ENCODE results near the gene CYB561D2. TPM values are rescaled to one million over a fixed set of nuclear protein-coding genes. Genes with fewer than 3 reads are reported as not detected.

Gene CYB561D2
- total and polyA plus RNA-seq, 10 of the 15 experiments (the other 5 are each of a cell fraction or from before 2014, with no cell fraction given): 7.6 to 39.2 (median 18.8) TPM

DNA sequence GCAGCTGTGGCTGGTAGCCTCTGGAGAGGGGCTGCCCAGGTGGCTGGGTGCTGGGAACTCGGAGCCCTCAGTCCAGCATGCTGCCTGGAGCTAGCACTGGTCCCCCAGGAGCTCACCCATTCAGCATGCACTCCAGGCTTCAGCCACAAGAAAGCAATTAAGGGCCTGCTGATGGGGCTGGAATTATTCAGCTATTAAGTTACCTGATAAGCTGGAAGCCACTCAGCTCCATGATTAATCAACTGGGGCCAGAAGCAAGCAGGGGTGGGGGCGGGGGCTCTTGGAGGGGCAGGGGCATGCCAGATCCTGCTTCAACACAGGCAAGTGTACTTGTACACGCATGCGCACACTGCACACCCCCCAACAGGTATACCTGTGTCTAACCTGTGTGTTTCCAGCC, 30.7 kb downstream of the CYB561D2 start:
- H4K20me1 ChIP-seq (ENCODE audit: control insufficient read depth, insufficient read depth): no peaks in the 10 kb centered on the region
- in situ Hi-C loops (cut with MboI) (no loop called here), intact Hi-C loops (cut with micrococcal nuclease; ENCODE audit: unreplicated experiment) (no loop called here)
- H3K9me3 ChIP-seq (replicated peaks; ENCODE audit: control insufficient read depth, insufficient read depth, low read length): no peaks in the 10 kb centered on the region
- ATAC-seq (no peak), FAIRE-seq (no peak), DNase-seq (ENCODE audit: low read depth, low spot score) (no peak)
- RAD21 ChIA-PET (ENCODE audit: unreplicated experiment): no interaction called here
- 33% methylated on average over 4 of the region's 4 CpGs for WGBS (ENCODE audit: insufficient coverage, insufficient replicate concordance, low lambda C conversion rate, missing lambda C conversion rate)
- no peak overlapping the region for H3K4me3 ChIP-seq
- H3K79me2 ChIP-seq (ENCODE audit: control insufficient read depth, insufficient read depth, low read length): no peaks in the 10 kb centered on the region
- H3K27me3 ChIP-seq (replicated peaks in 1 of 2; ENCODE audit: control insufficient read depth in 2 of 2, insufficient read depth in 2 of 2, low read length in 1 of 2): no peaks in the 10 kb centered on the region
- SMC1A ChIA-PET (ENCODE audit: uncharacterized antibody, unreplicated experiment): no interaction called here
- POLR2A ChIA-PET: no interaction called here
- H3K9ac ChIP-seq (ENCODE audit: control insufficient read depth, insufficient read depth, low read length): no peak overlapping the region
- no peak overlapping the region for H2AFZ ChIP-seq (ENCODE audit: control insufficient read depth, low read depth, low read length)
- CTCF ChIA-PET: no interaction called here
- no peak for TF ChIP-seq ATF7 (IDR thresholded peaks at IDR 0.05; ENCODE audit: low read depth)
- no peak for TF ChIP-seq TCF12 (IDR thresholded peaks at IDR 0.05; ENCODE audit: low read depth, low read length)
- TF ChIP-seq SIX5 (IDR thresholded peaks at IDR 0.05; ENCODE audit: low read depth, low read length, severe bottlenecking): no peak
- H3K36me3 ChIP-seq (ENCODE audit: control insufficient read depth in 2 of 2, insufficient read depth in 2 of 2, low read length in 1 of 2): no peaks in the 10 kb centered on the region
- no TSS peak for BruUV-seq (replicated peaks)
- no peaks in the 10 kb centered on the region for H3K4me1 ChIP-seq (ENCODE audit: control insufficient read depth, insufficient read depth, low read length)
- no peak overlapping the region for H3K27ac ChIP-seq (ENCODE audit: control insufficient read depth, insufficient read depth)
- H3K4me2 ChIP-seq (ENCODE audit: control insufficient read depth, insufficient read depth): no peak overlapping the region

DNA sequence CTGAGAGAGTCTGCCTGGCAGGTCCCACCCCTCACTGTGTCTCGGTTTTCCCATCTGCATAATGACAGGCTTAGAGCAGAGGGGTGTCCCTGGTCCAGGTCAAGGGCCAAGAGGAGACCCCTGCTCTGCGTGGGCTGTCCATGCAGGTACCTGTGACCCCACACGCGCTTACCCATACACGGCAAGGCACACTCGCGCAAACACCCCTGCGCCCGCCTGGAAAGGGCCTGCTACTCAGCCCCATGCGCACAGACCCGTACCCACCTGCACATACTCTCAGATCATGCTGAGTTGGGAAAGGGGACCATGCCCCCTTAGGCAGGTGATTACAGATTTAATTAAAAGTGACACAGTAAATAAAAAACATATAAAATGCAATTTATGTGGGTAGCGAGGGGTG, 32.1 kb downstream of the CYB561D2 start:
- DNase-seq (ENCODE audit: low read depth, low spot score) (no peak), ATAC-seq (no peak), FAIRE-seq (no peak)
- Histone ChIP-seq H3K79me2 (ENCODE audit: control insufficient read depth, insufficient read depth, low read length) (no peaks in the 10 kb centered on the region), H3K36me3 (ENCODE audit: control insufficient read depth in 2 of 2, insufficient read depth in 2 of 2, low read length in 1 of 2) (no peaks in the 10 kb centered on the region), H2AFZ (ENCODE audit: control insufficient read depth, low read depth, low read length) (no peak overlapping the region), H3K9me3 (replicated peaks; ENCODE audit: control insufficient read depth, insufficient read depth, low read length) (no peaks in the 10 kb centered on the region), H4K20me1 (ENCODE audit: control insufficient read depth, insufficient read depth) (no peaks in the 10 kb centered on the region), H3K9ac (ENCODE audit: control insufficient read depth, insufficient read depth, low read length) (no peak overlapping the region), H3K4me3 (no peak overlapping the region), H3K27ac (ENCODE audit: control insufficient read depth, insufficient read depth) (no peak overlapping the region), H3K4me1 (ENCODE audit: control insufficient read depth, insufficient read depth, low read length) (no peaks in the 10 kb centered on the region), H3K27me3 (replicated peaks in 1 of 2; ENCODE audit: control insufficient read depth in 2 of 2, insufficient read depth in 2 of 2, low read length in 1 of 2) (peaks cover 0 to 3% of the 10 kb centered on the region in 2 experiments; a peak in 2 of 4 replicates), H3K4me2 (ENCODE audit: control insufficient read depth, insufficient read depth) (no peak overlapping the region)
- in situ Hi-C loops (cut with MboI): no loop called here
- WGBS (ENCODE audit: insufficient coverage, insufficient replicate concordance, low lambda C conversion rate, missing lambda C conversion rate): 57% methylated on average over 12 of the region's 12 CpGs
- ChIA-PET RAD21 (ENCODE audit: unreplicated experiment) (no interaction called here), CTCF (no interaction called here), POLR2A (no interaction called here), SMC1A (ENCODE audit: uncharacterized antibody, unreplicated experiment) (no interaction called here)
- BruUV-seq (replicated peaks): no TSS peak
- intact Hi-C loops (cut with micrococcal nuclease; ENCODE audit: unreplicated experiment): no loop called here
- TF ChIP-seq WRNIP1 (IDR thresholded peaks at IDR 0.05; ENCODE audit: borderline replicate concordance, low read depth, low read length): no peak
- TF ChIP-seq, protein P1, sequence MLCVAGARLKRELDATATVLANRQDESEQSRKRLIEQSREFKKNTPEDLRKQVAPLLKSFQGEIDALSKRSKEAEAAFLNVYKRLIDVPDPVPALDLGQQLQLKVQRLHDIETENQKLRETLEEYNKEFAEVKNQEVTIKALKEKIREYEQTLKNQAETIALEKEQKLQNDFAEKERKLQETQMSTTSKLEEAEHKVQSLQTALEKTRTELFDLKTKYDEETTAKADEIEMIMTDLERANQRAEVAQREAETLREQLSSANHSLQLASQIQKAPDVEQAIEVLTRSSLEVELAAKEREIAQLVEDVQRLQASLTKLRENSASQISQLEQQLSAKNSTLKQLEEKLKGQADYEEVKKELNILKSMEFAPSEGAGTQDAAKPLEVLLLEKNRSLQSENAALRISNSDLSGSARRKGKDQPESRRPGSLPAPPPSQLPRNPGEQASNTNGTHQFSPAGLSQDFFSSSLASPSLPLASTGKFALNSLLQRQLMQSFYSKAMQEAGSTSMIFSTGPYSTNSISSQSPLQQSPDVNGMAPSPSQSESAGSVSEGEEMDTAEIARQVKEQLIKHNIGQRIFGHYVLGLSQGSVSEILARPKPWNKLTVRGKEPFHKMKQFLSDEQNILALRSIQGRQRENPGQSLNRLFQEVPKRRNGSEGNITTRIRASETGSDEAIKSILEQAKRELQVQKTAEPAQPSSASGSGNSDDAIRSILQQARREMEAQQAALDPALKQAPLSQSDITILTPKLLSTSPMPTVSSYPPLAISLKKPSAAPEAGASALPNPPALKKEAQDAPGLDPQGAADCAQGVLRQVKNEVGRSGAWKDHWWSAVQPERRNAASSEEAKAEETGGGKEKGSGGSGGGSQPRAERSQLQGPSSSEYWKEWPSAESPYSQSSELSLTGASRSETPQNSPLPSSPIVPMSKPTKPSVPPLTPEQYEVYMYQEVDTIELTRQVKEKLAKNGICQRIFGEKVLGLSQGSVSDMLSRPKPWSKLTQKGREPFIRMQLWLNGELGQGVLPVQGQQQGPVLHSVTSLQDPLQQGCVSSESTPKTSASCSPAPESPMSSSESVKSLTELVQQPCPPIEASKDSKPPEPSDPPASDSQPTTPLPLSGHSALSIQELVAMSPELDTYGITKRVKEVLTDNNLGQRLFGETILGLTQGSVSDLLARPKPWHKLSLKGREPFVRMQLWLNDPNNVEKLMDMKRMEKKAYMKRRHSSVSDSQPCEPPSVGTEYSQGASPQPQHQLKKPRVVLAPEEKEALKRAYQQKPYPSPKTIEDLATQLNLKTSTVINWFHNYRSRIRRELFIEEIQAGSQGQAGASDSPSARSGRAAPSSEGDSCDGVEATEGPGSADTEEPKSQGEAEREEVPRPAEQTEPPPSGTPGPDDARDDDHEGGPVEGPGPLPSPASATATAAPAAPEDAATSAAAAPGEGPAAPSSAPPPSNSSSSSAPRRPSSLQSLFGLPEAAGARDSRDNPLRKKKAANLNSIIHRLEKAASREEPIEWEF (IDR thresholded peaks at IDR 0.05; ENCODE audit: insufficient replicate concordance, low read depth, low read length): no peak
- no peak for TF ChIP-seq TCF3 (IDR thresholded peaks at IDR 0.05; ENCODE audit: borderline replicate concordance, insufficient read depth, low read depth, low read length)
- TF ChIP-seq, protein P2, sequence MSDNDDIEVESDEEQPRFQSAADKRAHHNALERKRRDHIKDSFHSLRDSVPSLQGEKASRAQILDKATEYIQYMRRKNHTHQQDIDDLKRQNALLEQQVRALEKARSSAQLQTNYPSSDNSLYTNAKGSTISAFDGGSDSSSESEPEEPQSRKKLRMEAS (IDR thresholded peaks at IDR 0.05; ENCODE audit: low read depth, low read length): no peak
- no peak for TF ChIP-seq JUND (IDR thresholded peaks at IDR 0.05; ENCODE audit: low read depth, low read length)
- no peak for TF ChIP-seq NFXL1 (IDR thresholded peaks at IDR 0.05; ENCODE audit: borderline replicate concordance)
- TF ChIP-seq EZH2 (IDR thresholded peaks at IDR 0.05; ENCODE audit: borderline replicate concordance, control insufficient read depth, low read depth, low read length): no peak
- no peak for TF ChIP-seq BMI1 (IDR thresholded peaks at IDR 0.05; ENCODE audit: borderline replicate concordance)

All from GM12878 (cell line).